Fibroblast of the conjunctiva (primary cell): ENCODE results near the gene LXN.
"Not testable (repeated sequence)": the region's sequence is repeated elsewhere in the genome, so short reads cannot be mapped to it uniquely, and the experiment has no call there.

Source experiments
- DNase-seq: peaks from one replicate; pipeline ENCODE4 v3.0.0-alpha.2; 2010; ENCODE audit warnings: low read depth

Gene LXN, protein sequence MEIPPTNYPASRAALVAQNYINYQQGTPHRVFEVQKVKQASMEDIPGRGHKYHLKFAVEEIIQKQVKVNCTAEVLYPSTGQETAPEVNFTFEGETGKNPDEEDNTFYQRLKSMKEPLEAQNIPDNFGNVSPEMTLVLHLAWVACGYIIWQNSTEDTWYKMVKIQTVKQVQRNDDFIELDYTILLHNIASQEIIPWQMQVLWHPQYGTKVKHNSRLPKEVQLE

DNA sequence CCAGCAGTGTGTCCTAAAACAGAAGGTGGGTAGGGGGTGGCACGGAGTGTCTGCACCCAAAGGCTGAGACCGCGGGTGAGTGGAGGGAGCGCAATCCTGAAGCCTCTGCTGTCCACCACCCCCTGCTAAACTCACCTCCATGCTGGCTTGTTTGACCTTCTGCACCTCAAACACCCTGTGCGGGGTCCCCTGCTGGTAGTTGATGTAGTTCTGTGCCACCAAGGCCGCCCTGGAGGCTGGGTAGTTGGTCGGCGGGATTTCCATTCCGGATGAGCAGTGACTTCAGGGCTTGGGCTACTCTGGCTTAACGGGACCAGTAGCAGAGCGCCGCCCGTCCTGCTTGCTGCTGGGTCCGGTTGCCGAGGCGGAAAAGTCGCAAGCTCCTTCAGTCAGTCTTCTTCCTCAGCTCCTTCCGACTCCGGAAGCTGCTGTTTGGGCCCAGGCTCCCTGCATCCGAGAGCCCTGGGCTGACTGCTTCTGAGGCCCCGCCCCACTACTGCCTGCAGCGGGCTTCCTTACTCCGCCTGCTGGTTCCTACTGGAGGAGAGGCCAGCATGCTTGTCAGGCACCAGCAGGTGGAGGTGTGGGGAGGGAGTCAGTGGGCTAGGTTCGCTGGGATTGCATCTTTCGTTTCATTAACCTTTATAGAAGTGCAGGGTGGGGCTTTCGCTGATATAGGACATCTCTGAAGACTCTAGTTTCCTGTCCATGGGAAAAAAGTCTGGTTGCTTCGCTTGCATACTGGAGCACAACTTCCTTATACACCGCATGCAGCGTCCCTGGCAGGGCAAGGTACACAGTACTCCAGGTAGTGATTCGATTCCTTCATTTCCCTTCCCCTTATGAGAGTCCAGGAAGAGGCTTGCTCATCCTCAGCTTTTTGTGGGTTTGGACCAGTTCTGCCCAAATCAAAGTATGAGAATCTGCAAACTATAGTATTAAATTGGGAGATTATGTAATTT lies at the start of gene LXN:
LXN (minus strand) TSS at position 434 of the 962 bp plus-strand sequence; CDS start at position 264, 170 bp downstream.
- DNase-seq: peak; percentile 72

DNA sequence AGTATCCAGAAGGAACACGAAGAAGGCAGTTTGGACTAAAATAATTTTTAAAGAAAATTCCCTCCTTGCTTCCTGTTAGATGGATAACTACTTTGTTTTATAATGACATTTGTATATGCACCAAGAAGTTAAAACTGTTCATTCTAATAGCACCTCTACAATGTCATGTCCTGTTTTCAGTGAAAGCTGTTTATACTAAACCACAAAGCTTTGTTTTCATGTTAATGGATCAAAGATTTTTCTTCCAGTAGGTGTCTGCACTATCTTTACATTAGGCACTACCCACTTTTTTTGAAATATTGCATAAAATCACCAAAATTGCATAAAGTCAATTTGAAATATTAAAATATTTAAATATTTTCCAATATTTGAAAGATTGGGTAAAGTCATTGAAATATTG lies 49.7 kb upstream of the LXN start:
- no peak for DNase-seq

DNA sequence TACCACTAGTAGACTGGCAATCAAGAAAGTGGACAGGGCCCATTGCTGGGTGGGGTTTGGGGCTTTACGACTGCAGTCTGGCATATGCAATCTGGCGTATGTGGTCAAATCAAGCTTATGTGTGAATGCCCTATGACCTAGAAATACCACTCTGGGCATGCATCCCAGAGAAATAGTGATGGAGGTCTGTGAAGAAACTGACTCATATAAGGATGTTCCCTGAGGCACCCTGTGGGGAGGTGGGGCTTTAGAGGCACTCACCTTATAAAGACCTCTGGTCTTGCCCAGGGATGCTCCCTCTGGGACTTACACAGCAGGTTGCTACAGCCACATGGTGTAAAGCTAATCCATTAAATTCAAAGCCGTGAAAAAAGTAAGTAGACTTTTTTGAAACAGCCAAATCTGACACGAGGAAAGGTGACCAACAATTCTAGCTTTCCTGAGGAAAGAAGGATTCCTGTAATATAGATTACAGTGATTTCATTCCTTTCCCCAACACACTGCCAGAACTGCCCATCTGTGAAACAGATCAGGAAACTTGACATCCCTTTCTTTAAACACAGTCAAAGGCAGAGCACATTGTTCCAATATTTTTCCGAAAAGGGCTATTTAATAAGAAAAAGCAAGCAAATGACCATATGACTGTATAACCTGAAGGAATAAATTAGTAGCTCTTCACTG lies 46.2 kb upstream of the LXN start:
- DNase-seq: peak; percentile 92

DNA sequence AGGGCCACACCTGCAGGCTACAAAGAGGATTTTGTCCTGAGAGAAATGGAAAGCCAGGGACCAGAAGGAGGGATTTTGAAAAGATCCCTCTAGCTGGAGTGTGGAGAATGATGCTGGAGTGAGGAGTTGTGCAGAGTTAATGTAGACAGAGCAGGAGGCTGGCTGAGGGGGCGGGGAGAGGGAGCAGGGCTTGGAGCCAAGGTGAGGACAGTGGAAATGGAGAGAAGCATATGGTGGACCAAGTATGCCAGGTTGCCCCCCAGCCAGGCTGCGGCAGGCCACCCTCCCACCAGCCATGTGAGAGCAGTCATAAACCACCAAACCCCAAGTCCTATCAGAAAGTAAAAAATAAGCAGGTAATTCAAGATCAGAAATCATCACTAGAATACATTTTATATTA lies 45.1 kb upstream of the LXN start:
- no peak for DNase-seq

DNA sequence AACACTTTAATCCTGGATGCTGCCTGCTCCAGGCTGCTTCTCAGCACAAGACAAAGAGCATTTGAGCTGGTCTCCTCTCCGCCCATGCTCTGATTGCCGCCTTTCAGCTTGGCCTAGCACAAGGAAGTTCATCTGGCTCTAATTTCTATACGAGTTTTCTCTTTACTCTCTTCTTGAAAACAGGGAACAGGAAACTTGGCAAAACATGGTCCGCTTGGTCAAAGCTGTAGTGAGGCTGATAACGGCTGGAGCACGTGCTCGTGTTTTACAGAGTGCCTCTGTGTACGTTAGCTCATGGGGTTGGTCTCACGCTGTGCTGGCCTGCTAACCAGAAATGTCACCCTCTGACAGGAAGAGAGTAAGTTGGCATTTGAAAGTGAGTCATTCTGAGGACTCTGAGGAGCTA lies 40.6 kb upstream of the LXN start:
- DNase-seq: no peak

DNA sequence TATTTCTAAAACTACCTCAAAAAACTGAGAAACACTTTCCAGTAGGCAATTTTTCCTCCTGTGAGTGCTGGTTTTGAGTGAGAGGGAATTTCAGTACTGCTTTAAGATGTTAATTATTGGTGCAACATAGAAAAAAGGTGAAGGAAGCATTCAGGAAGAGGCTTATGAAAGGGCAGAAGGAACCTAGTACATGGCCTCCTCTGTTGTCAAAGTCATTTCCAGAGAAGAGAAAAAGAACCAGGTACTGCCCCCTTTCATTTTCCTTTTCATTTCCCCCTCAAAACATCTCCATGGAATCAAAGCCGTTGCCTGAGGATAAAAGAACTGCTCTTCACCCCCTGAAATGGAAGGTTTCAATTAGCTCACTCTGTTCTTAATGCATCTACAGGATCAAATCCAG lies 40.0 kb upstream of the LXN start:
- no peak for DNase-seq

DNA sequence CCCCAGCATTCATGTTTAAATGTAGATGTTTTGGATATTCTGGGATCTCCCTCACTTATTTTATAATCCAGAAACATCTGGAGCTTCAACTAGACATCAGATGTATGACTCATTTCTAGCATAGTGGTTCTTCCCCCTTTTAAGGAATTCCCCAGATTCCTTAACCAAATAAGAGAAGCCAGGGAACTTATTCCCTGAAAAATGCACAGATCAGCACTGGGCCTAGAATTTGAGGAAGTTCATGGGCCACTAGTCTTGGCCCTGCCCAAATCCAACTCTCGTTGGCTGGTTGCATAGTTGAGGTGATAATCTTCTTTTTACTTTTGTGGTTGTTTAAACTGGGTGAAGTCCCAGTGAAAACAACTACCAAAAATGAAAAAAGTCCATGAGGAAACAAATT lies 39.4 kb upstream of the LXN start:
- DNase-seq: peak; percentile 38

DNA sequence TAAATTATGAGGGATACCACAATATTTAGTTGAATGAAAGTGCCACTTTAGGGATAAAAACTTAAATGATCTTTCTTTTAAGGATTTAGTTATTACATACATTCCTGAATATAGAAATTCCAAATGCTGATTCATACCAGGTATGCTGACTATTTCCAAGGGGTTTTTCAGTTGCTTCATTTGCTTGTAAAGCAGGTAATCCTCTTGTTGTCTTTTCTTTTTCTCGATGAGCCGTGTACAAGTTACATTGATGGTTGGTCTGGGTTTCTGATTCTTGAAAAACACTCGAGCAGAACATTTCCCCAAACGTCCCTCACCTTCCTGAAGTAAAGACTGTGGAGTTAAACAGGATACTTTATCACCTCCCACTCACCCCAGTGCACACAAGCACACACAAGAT lies 38.2 kb upstream of the LXN start:
- DNase-seq: no peak

DNA sequence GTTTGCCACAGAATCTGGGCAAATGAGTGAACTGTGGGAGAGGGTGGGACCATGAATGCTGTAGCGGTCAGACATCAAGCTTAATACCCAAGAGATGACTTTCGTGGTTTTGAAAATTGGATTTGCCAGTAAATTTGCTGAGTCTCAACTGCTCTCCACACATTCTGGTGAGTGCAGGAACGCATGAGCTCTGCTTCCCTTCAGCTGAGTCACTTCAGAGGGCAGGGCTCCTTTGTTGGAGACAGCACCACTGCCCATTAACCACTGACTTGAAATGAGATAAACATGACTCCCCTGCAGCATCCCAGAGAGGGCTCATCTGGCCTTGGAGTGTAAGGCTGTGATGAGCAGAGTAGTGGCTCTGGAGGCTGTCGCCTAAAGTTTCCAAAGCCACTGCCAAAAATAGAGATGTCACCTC lies 37.2 kb upstream of the LXN start:
- peak; percentile 82 for DNase-seq

DNA sequence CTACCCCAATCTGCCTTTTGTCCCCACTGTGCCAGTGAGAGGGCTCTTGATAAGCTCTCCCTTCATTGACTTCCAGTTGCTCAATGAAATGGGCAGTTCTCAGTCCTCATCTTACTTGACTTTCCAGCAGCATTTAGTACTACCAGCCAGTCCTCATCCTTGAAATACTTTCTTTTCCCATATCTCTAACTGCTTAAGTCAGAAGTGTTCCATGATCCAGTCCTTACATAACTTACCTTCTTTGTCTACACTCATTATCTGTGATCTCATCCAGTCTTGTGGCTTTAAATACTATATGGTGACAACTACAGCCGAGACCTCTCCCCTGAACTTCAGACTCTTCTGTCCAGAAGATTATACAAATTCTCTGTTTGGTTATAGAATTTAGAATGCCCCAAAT lies 31.1 kb upstream of the LXN start:
- no peak for DNase-seq

DNA sequence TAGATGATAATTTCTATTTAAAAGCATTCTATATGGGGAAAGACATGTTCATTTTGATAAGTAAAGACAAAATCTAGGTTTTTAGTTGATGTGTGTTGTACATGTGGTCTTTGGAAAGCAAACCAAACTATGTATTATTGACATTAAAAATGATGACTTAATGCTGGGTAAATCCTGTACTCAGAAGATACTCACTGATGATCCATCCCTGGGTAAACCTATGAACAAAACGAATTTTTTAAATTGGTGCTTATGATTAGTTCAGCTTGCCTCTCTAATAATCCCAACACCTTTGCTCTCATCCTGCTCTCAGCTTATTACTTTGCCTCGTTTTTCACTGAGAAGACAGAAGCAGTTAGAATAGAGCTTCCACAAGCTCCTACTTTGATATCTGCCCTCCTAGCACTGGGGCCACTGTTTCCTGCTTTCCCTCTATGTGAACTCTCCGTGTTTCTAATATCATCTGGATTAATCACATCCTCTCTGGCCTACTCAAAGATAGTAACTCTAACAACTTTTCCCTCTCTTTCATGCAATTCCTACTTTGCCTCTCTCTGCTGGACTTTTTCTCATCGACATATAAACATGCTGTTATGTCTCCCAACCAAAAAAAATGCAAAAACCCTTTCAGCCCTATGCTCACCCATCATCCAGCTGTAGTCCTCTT lies 30.5 kb upstream of the LXN start:
- DNase-seq: no peak

DNA sequence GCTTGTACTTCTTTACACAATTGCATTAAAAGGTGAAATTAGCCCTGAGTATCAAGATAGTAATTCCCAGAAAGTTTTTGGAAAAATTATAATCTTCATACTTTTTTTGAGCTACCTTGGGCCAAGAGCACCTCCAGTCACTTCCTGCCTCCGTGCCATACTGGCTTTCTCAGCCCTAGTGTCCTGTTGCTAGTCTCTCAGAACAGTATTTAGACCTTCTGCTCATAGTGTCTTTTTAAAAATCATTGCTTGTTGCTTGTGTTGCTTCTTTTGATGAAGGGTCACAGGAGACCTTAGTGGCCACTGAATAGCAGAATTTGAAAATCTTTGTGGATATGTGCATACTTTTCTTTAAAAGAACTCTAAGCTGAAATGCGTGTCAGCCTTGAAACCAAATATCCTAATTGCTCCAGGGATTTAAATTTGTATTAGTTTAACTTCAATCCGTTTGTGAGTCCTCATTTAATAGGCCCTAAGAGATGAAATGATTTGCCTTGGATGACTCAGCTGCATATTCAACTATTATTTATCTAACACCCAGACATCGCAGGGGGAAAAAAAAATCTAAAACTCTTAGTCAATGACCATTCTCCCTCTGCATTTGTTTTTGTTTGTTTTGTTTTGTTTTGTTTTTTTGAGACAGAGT lies 29.1 kb upstream of the LXN start:
- DNase-seq: no peak

DNA sequence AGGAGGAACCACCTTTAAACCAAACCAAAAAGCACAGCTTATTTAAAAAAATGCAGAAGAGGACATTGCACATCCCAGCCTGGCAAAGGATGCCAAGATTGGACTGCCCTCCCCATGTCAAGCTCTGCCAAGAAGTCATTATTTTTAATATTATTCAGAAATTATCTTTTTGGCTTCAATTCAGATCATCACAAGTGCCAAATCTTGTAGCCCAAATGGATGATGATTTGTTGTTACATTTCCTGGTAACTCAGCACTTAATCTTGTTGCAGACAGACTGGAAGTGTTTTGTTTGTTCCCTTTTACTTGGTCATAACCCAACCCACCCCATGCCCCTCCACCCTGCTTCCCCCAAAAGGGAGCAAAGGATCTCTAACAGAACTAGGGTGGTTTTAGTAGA lies 28.1 kb upstream of the LXN start:
- no peak for DNase-seq

DNA sequence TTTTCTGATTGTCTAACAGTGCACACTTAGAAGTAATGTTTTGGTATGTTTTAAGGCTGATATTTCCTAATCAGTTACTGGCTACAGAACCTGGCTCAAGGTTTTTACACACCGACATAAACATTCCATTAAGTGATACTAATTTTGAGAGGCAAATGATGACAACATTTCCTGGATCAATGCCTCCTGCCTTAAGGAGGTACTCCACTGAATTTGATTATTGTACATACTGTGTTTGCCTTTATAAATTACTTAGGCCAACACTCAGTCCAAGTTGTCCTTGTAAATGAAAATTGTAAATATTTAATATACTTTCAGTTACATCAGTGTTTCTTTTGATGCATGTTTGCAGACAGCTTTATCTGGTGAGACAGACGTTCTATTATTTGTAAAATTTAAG lies 24.2 kb upstream of the LXN start:
- no peak for DNase-seq

DNA sequence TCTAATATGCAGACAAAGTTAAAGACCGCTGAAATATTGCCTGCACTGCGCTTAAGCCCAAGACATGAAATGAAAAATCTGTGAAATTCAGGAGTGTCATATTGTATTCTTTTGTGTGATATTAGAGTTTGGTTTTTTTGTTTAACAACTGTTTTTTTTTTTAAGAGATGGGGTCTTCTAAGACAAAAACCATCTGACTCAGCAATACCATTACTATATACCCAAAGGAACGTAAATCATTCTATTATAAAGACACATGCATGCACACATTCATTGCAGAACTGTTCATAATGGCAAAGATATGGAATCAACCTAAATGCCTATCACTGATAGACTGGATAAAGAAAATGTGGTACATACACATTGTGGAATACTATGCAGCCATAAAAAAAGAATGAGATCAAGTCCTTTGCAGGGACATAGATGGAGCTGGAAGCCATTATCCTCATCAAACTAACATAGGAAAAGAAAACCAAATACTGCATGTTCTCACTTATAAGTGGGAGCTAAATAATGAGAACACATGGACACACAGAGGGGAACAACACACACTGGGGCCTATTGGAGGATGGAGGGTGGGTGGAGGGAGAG lies 21.5 kb upstream of the LXN start:
- DNase-seq: not testable (repeated sequence)

DNA sequence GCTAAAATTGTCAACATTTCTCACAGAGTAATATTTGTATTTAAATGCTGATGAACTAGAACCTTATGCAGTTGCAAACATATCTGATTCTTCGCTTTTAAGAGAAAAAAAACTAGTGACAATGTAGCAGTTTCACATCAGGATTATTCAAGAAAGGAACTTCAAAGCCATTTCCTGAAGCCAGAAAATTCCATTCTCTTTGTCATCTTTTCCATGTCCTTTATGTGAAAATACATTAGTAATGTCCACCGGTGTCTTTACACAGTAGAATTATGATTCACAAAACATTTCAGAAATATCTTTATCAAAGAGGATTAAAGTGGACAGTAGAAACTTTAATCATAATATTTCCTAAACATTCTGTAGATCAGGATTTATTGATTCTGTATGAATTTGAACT lies 12.7 kb upstream of the LXN start:
- DNase-seq: no peak

DNA sequence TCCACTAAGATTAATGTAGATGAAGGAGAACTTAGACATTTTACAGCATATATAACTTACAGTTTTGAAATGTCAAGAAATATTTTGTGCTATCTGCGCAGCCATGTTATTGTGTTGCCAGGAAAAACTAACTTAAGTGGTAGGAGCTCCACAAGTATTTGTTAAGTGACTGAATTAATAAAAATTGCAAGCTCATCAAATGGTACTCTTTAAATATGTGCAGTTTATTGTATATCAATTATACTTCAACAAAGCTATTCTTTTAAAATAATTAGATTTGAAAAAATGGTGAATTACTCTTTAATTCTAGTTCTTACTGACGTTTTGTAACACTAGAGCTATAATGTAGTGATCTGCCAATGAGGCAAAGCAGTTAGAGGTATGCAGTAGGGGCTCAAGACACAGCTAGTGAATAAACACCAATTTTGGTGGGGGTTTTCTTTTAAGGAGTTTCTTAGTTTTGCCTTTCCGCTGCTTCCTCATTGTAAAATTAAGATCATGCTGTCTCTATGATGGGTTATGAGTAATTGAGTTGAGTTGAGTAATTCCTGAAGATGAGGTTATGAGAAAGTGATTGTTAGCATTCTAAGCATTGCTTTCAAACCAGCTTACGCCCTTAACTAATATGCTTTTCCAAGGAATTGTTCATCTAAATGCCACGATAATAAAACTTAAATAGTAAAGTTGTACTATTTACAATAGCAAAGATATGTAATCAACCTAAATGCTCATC lies 10.9 kb upstream of the LXN start:
- peak; percentile 21 for DNase-seq

DNA sequence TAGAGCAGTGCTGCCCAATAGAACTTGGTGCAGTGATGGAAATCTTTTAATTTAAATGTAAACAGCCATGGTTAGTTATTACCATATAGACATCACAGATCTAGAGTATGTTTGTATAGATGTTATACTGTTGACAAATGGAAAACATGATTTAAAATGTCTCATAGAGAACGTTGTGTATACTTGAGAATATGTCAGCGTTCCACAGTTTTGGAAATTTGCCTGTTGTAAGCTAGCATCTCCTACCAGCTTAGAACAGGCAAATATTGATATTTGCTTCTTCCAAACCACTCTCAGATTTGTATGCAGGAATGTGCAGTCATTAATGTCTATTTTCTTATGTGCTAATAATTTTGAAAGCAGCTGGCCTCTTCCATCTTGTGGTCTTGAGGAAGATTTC lies 8.4 kb upstream of the LXN start:
- DNase-seq: no peak

DNA sequence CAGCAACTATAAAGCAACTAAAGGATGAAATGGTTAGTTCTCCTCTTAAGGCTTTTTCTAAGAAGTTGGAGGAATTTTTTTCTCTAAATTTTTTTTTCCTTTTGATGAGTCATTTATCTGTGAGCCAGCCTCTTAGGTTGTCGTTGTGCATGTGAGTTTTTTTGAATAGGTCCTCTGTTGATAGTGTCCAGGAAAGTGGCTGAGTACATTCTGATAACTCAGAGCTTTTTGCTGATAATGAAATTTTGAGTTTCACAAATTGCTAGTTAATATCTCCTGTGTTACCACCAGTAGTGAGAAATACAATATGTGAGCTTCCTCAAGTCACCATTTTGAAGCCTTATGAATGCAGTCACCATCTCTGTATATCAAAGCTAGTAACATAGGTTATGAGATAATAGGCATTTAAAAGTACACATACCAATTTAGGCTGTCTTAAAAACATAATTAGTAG lies 7.1 kb upstream of the LXN start:
- DNase-seq: no peak

DNA sequence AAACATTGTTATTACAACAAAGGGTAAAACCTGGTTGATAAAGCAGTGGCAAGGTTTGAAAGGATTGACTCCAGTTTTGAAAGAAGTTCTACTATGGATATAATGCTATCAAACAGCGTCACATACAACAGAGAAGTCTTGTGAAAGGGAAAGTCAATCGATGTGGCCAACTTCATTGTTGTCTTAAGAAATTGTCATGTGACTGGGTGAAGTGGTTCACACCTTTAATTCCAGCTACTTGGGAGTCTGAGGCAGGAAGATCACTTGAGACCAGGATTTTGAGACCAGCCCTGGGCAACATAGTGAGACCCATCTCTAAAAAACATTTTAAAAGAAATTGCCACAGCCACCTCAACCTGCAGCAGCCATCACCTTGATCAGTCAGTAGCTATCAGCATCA lies 6.2 kb upstream of the LXN start:
- no peak for DNase-seq

DNA sequence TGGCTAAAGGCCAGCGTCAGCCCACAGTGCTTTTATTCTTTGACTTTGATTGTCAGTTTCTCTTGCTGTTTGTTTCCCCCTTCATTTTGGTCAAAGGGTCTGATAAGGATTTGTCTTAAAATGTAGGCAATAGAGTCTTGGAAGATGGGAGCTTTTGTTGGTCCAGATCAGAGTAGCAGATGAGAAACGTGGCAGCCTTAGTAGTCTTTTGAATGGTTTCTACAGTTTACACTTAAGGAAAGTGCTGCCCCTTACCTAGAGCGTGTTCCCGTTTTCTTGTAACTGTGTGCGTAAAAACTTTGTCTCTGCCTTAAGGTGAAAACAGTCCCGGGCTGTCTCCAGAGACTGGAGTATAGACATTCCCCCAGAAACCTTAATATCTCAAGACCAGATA lies 630 bp downstream of the LXN start:
- no peak for DNase-seq
